ENCODE data around the gene ANAPC7. TPM values are rescaled to one million over a fixed set of nuclear protein-coding genes. Genes with fewer than 3 reads are reported as not detected.

The ANAPC7 gene
- total and polyA plus RNA-seq, 4 donors = 27.3 to 49.9 (median 41.9) TPM

GRCh38 chr12:110373425-110373824 lies 30.1 kb downstream of the ANAPC7 start:
- no peaks in the 10 kb centered on the region for H3K27me3 ChIP-seq (ENCODE audit: control insufficient read depth in 3 of 3, insufficient read depth in 3 of 3, low read length in 2 of 3)
- no peak overlapping the region for H3K4me3 ChIP-seq
- ATAC-seq (ENCODE audit: insufficient read depth, low FRiP score) (no peak), DNase-seq (no peak)
- H3K9ac ChIP-seq (ENCODE audit: insufficient read depth in 1 of 2, low read length in 2 of 2) = no peak overlapping the region
- WGBS, 2 donors = 67 to 81% methylated on average over 2 of the region's 2 CpGs
- peaks cover 0 to 5% (median 2%) of the 10 kb centered on the region in 5 donors for H3K4me1 ChIP-seq (ENCODE audit: control insufficient read depth in 5 of 5, insufficient read depth in 5 of 5, low read length in 5 of 5)
- H3K36me3 ChIP-seq (ENCODE audit: control insufficient read depth in 4 of 4, insufficient read depth in 4 of 4, low read length in 4 of 4) = peaks cover 22 to 48% (median 35%) of the 10 kb centered on the region in 4 donors
- no peaks in the 10 kb centered on the region for H3K9me3 ChIP-seq (ENCODE audit: control insufficient read depth in 4 of 4, insufficient read depth in 3 of 4, low read length in 3 of 4)
- H3K27ac ChIP-seq (ENCODE audit: low read depth in 1 of 2, low read length in 1 of 2) = no peak overlapping the region
- TF ChIP-seq CTCF (IDR thresholded peaks at IDR 0.05; ENCODE audit: control extremely low read depth, extremely low read depth) = no peak

- no peak for TF ChIP-seq CTCF (IDR thresholded peaks at IDR 0.05; ENCODE audit: control extremely low read depth, extremely low read depth)
- Histone ChIP-seq H3K9ac (ENCODE audit: insufficient read depth in 1 of 2, low read length in 2 of 2) (no peak overlapping the region), H3K27ac (ENCODE audit: low read depth in 1 of 2, low read length in 1 of 2) (peak overlapping the region in 1 of 2 donors; percentile 35), H3K27me3 (ENCODE audit: control insufficient read depth in 3 of 3, insufficient read depth in 3 of 3, low read length in 2 of 3) (no peaks in the 10 kb centered on the region), H3K4me1 (ENCODE audit: control insufficient read depth in 5 of 5, insufficient read depth in 5 of 5, low read length in 5 of 5) (peaks cover 0 to 5% (median 2%) of the 10 kb centered on the region in 5 donors), H3K9me3 (ENCODE audit: control insufficient read depth in 4 of 4, insufficient read depth in 3 of 4, low read length in 3 of 4) (no peaks in the 10 kb centered on the region), H3K36me3 (ENCODE audit: control insufficient read depth in 4 of 4, insufficient read depth in 4 of 4, low read length in 4 of 4) (peaks cover 22 to 47% (median 33%) of the 10 kb centered on the region in 4 donors), H3K4me3 (no peak overlapping the region)
- DNase-seq (peak in 1 of 3 donors; percentile 44), ATAC-seq (ENCODE audit: insufficient read depth, low FRiP score) (no peak)
- 82 to 89% methylated on average over 4 of the region's 4 CpGs for WGBS, 2 donors
Measured at GRCh38 chr12:110373025-110373424, 30.5 kb downstream of the ANAPC7 start.

GRCh38 chr12:110372056-110372425 lies 31.5 kb downstream of the ANAPC7 start:
- H3K36me3 ChIP-seq (ENCODE audit: control insufficient read depth in 4 of 4, insufficient read depth in 4 of 4, low read length in 4 of 4) = peaks cover 13 to 40% (median 26%) of the 10 kb centered on the region in 4 donors
- DNase-seq (no peak), ATAC-seq (ENCODE audit: insufficient read depth, low FRiP score) (no peak)
- H3K27ac ChIP-seq (ENCODE audit: low read depth in 1 of 2, low read length in 1 of 2) = no peak overlapping the region
- H3K4me1 ChIP-seq (ENCODE audit: control insufficient read depth in 5 of 5, insufficient read depth in 5 of 5, low read length in 5 of 5) = peaks cover 0 to 8% (median 5%) of the 10 kb centered on the region in 5 donors
- no peaks in the 10 kb centered on the region for H3K27me3 ChIP-seq (ENCODE audit: control insufficient read depth in 3 of 3, insufficient read depth in 3 of 3, low read length in 2 of 3)
- no peak for TF ChIP-seq CTCF (IDR thresholded peaks at IDR 0.05; ENCODE audit: control extremely low read depth, extremely low read depth)
- H3K9ac ChIP-seq (ENCODE audit: insufficient read depth in 1 of 2, low read length in 2 of 2) = no peak overlapping the region
- 84 to 86% methylated on average over 7 of the region's 7 CpGs for WGBS, 2 donors
- H3K9me3 ChIP-seq (ENCODE audit: control insufficient read depth in 4 of 4, insufficient read depth in 3 of 4, low read length in 3 of 4) = no peaks in the 10 kb centered on the region
- H3K4me3 ChIP-seq = no peak overlapping the region

Measured in lung (tissue), 12 donors.